GM18508 (cell line): ENCODE measurements around the gene MRGPRF.

Experiments
- ATAC-seq: cut with Tn5 transposase; IDR thresholded peaks from one replicate; pipeline ENCODE4 v1.9.1; 2021; ENCODE audit warnings: moderate number of reproducible peaks; ENCODE audit not compliant: insufficient read depth, unreplicated experiment

MRGPRF gene

GRCh38 chr11:69013009-69013951, at the start of gene MRGPRF:
TSS of gene MRGPRF (minus strand) at chr11:69013246. CDS start at chr11:69009901, 3,345 bp downstream.
- ATAC-seq: no peak

GRCh38 chr11:69062169-69062855, 49.3 kb upstream of the MRGPRF start:
- ATAC-seq: no peak

GRCh38 chr11:69061713-69062053, 48.6 kb upstream of the MRGPRF start:
- ATAC-seq: no peak

GRCh38 chr11:69060806-69061712, 48.0 kb upstream of the MRGPRF start:
- ATAC-seq: no peak

- ATAC-seq: no peak
Measured at GRCh38 chr11:69059985-69060384, 46.9 kb upstream of the MRGPRF start.

GRCh38 chr11:69059429-69059828, 46.4 kb upstream of the MRGPRF start:
- ATAC-seq: no peak

- ATAC-seq: no peak
Measured at GRCh38 chr11:69058511-69059270, 45.6 kb upstream of the MRGPRF start.

- ATAC-seq: no peak
Measured at GRCh38 chr11:69057801-69058200, 44.8 kb upstream of the MRGPRF start.

- no peak for ATAC-seq
Measured at GRCh38 chr11:69057236-69057635, 44.2 kb upstream of the MRGPRF start.

GRCh38 chr11:69055598-69056516, 42.8 kb upstream of the MRGPRF start:
- peak; percentile 41 for ATAC-seq

- ATAC-seq: no peak
Measured at GRCh38 chr11:69055212-69055586, 42.2 kb upstream of the MRGPRF start.

GRCh38 chr11:69054397-69055211, 41.6 kb upstream of the MRGPRF start:
- ATAC-seq: no peak

- ATAC-seq: no peak
Measured at GRCh38 chr11:69053546-69054396, 40.7 kb upstream of the MRGPRF start.

- ATAC-seq: no peak
Measured at GRCh38 chr11:69053169-69053477, 40.1 kb upstream of the MRGPRF start.

- no peak for ATAC-seq
Measured at GRCh38 chr11:69052343-69053168, 39.5 kb upstream of the MRGPRF start.
